Neuron (in vitro differentiated cells): ENCODE results near the gene CEP55.
"Not testable (repeated sequence)": the region's sequence is repeated elsewhere in the genome, so short reads cannot be mapped to it uniquely, and the experiment has no call there.

Experiments
- H2AFZ ChIP-seq: one replicate; pipeline ENCODE4 v1.6.1; 2013; ENCODE audit warnings: low read depth, mild to moderate bottlenecking, inconsistent platforms, low read length, moderate library complexity
- H3K27me3 ChIP-seq: one replicate; pipeline ENCODE4 v1.6.1; 2013; ENCODE audit warnings: low read length; ENCODE audit not compliant: insufficient read depth
- H3K36me3 ChIP-seq: one replicate; pipeline ENCODE4 v1.6.1; 2013; ENCODE audit warnings: low read length; ENCODE audit not compliant: insufficient read depth
- H3K4me1 ChIP-seq: one replicate; pipeline ENCODE4 v1.6.1; 2013; ENCODE audit warnings: low read length; ENCODE audit not compliant: insufficient read depth
- H3K4me3 ChIP-seq: 2 replicates; pipeline ENCODE4 v1.5.1; 2013; ENCODE audit warnings: mild to moderate bottlenecking, low read length, moderate library complexity
- H3K9me3 ChIP-seq: one replicate; pipeline ENCODE4 v1.6.1; 2013; ENCODE audit warnings: low read length

The CEP55 gene

DNA sequence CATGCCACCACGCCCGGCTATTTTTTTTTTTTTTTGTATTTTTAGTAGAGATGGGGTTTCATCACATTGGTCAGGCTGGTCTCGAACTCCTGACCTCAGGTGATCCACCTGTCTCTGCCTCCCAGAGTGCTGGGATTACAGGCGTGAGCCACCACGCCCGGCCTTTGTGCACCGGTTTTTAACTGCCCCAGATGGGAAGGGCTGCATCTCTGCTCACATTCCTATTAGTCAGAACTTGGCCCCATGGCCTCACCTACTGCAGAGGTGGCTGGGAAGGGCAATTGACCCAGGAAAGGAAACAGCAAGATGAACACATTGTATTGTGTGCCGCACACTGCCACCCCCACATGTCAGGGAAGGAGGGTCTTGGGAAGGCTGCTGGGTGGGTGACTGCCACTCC lies 50.6 kb downstream of the CEP55 start:
- not testable (repeated sequence) for H3K4me3 ChIP-seq, H2AFZ ChIP-seq, H3K4me1 ChIP-seq, H3K27me3 ChIP-seq, H3K9me3 ChIP-seq, H3K36me3 ChIP-seq

DNA sequence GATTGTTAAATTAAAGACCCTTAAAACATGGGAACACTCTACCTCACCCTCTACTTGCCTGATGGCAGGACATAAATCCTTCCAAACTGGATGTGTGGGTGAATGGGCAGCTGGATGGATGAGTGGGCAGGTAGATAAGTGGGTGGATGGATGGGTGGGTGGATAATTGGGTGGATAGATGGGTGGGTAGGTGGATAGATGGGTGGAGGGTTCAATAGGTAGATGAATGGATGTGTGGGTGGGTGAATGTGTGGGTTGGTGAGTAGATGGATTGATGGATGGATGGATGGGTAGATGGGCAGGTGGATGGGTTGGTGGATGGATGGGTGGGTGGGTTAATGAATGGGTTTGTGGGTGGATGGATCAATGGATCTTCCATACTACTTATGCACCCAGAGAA lies 51.1 kb downstream of the CEP55 start:
- Histone ChIP-seq H3K4me1 (no peaks in the 10 kb centered on the region), H3K27me3 (no peaks in the 10 kb centered on the region), H3K36me3 (no peaks in the 10 kb centered on the region), H3K4me3 (no peak overlapping the region), H3K9me3 (no peaks in the 10 kb centered on the region), H2AFZ (no peak overlapping the region)

DNA sequence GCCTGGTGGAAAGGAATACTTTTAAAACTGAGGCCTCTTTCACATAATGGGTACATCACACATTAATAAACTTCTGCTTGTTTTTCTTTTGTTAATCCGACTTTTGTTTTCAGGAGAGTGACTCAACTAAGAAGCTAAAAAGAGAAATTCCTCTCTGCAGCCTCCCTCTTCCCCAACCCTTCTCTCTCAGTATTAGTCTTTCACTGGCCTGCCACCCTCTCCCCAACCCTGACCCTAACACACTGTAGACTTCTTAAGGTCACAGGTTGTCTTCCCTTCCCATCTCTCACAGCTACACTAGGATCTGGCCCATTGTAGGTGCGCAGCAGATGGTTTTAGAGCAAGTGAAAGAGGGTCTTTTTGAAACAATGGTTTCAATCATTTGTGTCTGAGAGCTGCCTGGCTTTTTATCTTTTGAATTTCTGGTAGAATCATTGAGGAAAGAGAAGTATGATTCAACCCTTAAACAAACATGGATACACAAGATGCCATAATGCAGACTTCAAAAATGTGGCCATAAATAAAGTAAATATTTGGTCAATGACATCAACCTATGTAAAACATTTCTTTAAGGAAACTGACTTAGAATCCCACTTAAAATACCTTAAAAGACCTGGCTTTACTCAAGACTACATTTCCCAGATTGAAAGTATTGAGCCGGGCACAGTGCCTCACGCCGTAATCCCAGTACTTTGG lies 52.1 kb downstream of the CEP55 start:
- peaks cover 1% of the 10 kb centered on the region for H3K4me1 ChIP-seq
- no peaks in the 10 kb centered on the region for H3K27me3 ChIP-seq
- no peaks in the 10 kb centered on the region for H3K9me3 ChIP-seq
- H2AFZ ChIP-seq = no peak overlapping the region
- no peaks in the 10 kb centered on the region for H3K36me3 ChIP-seq
- H3K4me3 ChIP-seq = no peak overlapping the region

DNA sequence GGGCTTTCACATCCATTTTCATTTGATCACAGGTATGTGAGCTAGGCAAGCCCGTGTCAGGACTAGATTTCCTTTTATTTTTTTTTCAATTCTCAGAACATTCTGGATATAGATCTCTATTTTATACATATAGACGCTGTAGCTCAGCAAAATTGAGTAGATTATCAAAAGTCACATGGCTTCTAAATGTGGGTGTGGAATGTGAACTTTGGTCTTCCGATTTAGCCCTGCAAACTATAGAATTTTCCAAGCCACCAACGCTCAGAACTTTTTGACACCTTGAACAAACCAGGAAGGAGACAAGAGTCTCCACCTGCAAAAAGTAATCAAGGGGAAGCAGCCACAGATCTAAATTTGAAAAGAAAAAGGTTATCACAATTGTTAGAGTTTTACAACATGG lies 54.2 kb downstream of the CEP55 start:
- no peaks in the 10 kb centered on the region for H3K27me3 ChIP-seq
- no peaks in the 10 kb centered on the region for H3K36me3 ChIP-seq
- no peak overlapping the region for H3K4me3 ChIP-seq
- H2AFZ ChIP-seq = no peak overlapping the region
- H3K9me3 ChIP-seq = no peaks in the 10 kb centered on the region
- H3K4me1 ChIP-seq = peaks cover 5% of the 10 kb centered on the region

DNA sequence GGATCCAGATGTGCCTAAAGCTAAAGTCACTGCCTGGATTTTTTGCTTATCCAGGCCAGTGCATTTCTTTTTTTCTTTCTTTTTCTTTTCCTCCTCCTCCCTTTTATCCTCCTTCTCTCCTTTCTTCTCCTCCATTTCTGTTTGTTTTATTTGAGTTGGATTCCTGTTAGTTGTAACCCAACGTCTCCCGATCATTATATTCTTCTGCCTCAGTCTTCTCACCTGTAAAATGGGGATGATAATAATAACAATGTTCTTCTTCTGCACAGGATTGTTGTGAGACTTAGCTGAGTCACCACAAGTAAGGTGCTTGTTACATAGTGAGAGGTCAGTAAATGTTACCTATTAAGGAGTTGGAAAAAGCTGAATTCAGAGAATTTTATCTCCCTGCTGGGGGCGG lies 56.4 kb downstream of the CEP55 start:
- no peaks in the 10 kb centered on the region for H3K9me3 ChIP-seq
- no peaks in the 10 kb centered on the region for H3K27me3 ChIP-seq
- H3K4me1 ChIP-seq = peaks cover 5% of the 10 kb centered on the region
- no peak overlapping the region for H2AFZ ChIP-seq
- H3K4me3 ChIP-seq = no peak overlapping the region
- no peaks in the 10 kb centered on the region for H3K36me3 ChIP-seq

DNA sequence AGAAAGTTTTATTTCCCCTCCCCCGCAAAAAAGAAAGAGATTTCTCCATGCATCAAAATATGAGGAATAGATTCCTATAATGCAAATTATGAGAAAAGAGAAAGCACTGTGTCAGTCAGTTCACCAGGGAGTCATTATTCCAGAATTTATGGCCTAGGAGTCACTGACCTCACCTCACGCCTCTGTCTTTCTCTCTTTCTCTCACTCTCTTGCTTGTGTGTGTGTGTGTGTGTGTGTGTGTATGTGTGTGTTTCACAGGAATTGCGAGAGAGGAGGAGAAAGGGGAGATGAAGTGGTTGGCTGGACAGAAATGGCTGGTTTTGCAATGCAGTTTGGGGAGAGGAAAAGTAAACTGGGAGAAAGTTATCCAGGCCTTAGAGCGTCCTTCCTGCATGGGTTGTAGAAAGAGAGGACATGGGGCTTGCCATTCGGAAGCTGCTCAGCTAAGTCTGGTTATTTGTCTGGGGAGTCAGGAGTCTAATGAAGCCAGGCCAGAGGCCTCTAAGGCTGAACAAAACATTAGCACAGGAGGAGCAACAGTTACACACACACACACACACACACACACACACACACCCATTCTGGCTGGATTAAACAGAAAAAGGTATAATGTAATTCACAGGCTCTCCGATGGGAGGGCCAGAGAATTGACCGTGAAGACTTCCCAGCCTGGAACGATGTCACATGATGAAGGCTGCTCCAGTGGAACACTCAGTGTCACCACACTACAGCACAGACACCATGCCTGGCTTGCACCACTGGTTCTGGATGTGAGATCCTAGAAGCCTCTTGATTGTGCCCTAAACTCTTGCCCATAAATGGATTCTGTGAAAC lies 57.3 kb downstream of the CEP55 start:
- no peak overlapping the region for H2AFZ ChIP-seq
- peaks cover 5% of the 10 kb centered on the region for H3K4me1 ChIP-seq
- no peaks in the 10 kb centered on the region for H3K36me3 ChIP-seq
- no peaks in the 10 kb centered on the region for H3K9me3 ChIP-seq
- H3K4me3 ChIP-seq = no peak overlapping the region
- no peaks in the 10 kb centered on the region for H3K27me3 ChIP-seq

DNA sequence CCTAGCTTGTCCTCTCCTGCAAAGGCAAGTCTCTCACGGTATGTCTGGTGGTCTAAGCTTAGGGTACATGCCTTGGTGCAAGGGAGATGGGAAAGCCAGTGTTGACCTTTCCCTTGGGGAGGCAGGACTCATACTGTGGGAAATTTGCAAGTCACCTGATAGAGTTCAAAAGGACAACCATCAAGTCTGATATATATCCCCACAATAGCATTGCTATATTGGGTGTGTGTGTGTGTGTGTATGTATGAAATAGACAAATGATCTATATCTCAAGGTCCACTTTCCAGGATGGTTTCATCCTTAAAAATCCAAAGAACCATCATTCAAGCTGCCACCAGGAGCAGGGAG lies 57.9 kb downstream of the CEP55 start:
- Histone ChIP-seq H2AFZ (no peak overlapping the region), H3K4me1 (peaks cover 5% of the 10 kb centered on the region), H3K9me3 (no peaks in the 10 kb centered on the region), H3K27me3 (no peaks in the 10 kb centered on the region), H3K4me3 (no peak overlapping the region), H3K36me3 (no peaks in the 10 kb centered on the region)

DNA sequence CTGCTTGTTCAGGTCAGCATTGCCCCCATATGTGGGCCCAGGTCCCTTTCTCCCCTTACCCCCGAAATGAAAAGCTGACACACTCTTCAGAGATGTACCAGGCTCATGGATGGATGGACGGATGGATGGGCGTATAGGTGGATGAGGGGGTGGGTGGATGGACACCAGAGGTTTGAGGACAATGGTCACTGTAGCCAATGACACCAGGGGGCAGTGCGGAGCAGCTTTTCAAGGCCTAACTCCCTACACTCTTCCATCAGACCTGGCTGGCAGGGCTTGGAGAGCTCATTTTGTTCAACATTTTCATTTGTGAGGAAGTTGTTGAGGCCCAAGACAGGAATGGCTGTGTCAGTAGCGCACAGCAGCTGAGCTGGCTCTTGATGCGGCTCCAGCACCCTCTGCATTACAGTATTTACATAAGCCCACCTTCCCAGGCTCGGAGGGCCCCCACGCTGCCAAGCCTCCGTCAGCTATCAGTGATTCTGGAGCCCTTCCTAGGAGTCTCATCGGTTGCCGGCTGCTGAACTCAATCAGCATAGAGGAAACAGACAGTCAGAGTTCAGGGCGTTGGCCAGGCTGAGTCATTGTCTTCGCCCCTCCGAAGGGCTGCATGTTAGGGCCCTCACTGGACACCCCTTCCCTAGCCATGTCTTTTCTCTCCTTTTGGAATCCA lies 58.5 kb downstream of the CEP55 start:
- Histone ChIP-seq H3K36me3 (no peaks in the 10 kb centered on the region), H3K9me3 (no peaks in the 10 kb centered on the region), H3K4me3 (no peak overlapping the region), H3K4me1 (peaks cover 5% of the 10 kb centered on the region), H2AFZ (no peak overlapping the region), H3K27me3 (no peaks in the 10 kb centered on the region)

DNA sequence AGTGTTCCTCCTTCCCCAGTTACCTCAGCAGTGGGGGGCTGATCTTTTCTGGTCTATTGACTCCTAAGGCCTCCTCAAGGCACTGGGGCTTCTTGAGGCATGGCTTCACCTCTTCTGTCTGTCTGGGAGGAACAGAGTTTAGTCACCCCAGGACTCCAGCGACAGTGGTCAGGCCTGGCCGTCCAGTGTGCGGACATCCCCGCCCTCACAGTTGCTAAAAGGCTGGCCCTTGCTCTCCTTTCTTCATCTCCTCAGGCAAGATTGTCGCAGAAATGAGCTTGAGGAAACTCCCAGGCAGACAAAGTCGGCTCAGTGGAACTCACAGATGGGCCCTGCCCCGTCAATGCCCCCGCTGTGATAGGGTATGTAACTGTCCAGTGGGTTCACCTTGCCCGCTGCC lies 63.1 kb downstream of the CEP55 start:
- H3K4me1 ChIP-seq = no peaks in the 10 kb centered on the region
- H3K4me3 ChIP-seq = no peak overlapping the region
- H2AFZ ChIP-seq = no peak overlapping the region
- H3K9me3 ChIP-seq = peaks cover 4% of the 10 kb centered on the region
- H3K36me3 ChIP-seq = no peaks in the 10 kb centered on the region
- peaks cover 1% of the 10 kb centered on the region for H3K27me3 ChIP-seq

DNA sequence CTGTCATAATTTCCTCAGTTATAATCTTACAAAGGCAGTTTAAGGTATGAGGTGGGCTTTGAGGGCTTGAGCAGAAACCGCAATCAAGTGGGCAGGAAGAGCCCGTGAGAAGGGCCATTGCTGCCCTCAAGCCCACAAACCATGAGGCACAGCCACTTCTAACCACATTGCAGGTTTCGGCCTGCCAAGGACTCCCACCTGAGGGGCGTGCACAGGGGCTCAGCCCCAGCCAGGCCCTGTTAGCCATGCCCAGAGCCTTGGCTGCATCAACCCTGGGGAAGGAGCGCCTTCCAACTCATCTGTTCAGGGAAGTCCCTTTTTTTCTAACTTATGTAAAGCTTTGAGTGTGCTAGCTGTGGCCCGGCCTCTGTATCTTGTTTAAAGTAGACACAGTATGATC lies 64.1 kb downstream of the CEP55 start:
- H3K27me3 ChIP-seq = peaks cover 12% of the 10 kb centered on the region

DNA sequence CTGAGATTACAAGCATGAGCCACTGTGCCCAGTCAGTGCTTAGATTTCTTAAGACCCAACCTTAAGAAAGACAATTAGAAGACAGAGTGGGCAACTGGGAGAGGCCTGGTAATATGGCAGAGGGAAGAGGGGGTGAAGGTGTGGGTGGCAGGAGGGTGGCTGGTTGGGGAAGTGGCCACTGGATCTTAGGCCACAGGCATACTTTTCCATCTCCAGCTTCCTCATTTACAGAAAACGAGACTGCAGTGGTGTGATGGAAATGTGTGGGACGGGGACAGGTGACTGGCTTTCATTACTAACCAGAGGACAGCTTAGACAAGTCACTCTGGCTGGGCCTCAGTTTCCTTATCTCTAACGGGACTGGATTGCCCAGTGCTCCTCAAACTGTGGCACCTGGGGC lies 69.0 kb downstream of the CEP55 start:
- no peak overlapping the region for H3K4me3 ChIP-seq
- peaks cover 57% of the 10 kb centered on the region for H3K27me3 ChIP-seq
- no peaks in the 10 kb centered on the region for H3K4me1 ChIP-seq
- H2AFZ ChIP-seq = no peak overlapping the region
- H3K9me3 ChIP-seq = peaks cover 2% of the 10 kb centered on the region
- no peaks in the 10 kb centered on the region for H3K36me3 ChIP-seq

More for the DNA sequence above, 64.1 kb downstream of the CEP55 start:
- Histone ChIP-seq H3K9me3 (peaks cover 4% of the 10 kb centered on the region), H2AFZ (no peak overlapping the region), H3K36me3 (no peaks in the 10 kb centered on the region), H3K4me3 (no peak overlapping the region), H3K4me1 (no peaks in the 10 kb centered on the region)

DNA sequence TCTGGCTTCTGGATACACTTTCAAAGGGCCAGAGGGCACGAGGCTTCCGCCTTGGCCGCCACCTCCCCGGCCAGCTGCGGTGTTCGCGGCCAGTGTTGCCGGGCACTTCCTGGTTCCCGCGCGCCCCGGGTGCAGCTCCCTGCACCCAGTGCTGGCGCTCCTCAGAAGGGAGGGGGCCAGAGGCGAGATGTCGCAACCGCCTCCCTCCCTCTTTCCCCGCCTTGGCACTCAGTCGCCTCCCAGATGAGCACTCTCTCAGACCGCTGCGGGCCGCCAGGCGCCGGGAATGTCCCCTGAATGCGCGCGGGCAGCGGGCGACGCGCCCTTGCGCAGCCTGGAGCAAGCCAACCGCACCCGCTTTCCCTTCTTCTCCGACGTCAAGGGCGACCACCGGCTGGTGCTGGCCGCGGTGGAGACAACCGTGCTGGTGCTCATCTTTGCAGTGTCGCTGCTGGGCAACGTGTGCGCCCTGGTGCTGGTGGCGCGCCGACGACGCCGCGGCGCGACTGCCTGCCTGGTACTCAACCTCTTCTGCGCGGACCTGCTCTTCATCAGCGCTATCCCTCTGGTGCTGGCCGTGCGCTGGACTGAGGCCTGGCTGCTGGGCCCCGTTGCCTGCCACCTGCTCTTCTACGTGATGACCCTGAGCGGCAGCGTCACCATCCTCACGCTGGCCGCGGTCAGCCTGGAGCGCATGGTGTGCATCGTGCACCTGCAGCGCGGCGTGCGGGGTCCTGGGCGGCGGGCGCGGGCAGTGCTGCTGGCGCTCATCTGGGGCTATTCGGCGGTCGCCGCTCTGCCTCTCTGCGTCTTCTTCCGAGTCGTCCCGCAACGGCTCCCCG lies 70.2 kb downstream of the CEP55 start, which contains the start of gene FFAR4:
Gene FFAR4, plus strand, starts transcription at position 231 of the 842 bp plus-strand sequence. Its CDS starts 56 bp downstream, at position 287.
- Histone ChIP-seq H3K4me3 (no peak within 1 kb of the TSS), H3K36me3 (no peaks in the 10 kb centered on the region), H2AFZ (peak within 1 kb of the TSS; percentile 26), H3K4me1 (no peaks in the 10 kb centered on the region), H3K27me3 (peaks cover 69% of the 10 kb centered on the region), H3K9me3 (no peaks in the 10 kb centered on the region)
